Ovary (tissue), 9 donors: ENCODE measurements around the gene PGP. TPM values are rescaled to one million over a fixed set of nuclear protein-coding genes. Genes with fewer than 3 reads are reported as not detected.
"Not testable (repeated sequence)": the region's sequence is repeated elsewhere in the genome, so short reads cannot be mapped to it uniquely, and the experiment has no call there.

ENCODE experiments used
- DNase-seq, 5 donors: peaks; one replicate each; pipeline ENCODE4 v3.0.0-alpha.2; 2019 to 2020
- H3K27ac ChIP-seq, 2 donors: fragments of 200-600 bp; one replicate each; pipeline versions ENCODE4 v1.5.1 to v1.8.0; 2019 to 2022
- H3K27me3 ChIP-seq: fragments of 200-600 bp; one replicate; pipeline ENCODE4 v1.8.0; 2022
- H3K36me3 ChIP-seq: fragments of 200-600 bp; sonication (generic); one replicate; pipeline ENCODE4 v1.5.1; 2019
- H3K4me1 ChIP-seq: one replicate; pipeline ENCODE4 v1.8.1; 2013; ENCODE audit warnings: mild to moderate bottlenecking, moderate library complexity; ENCODE audit not compliant: insufficient read depth
- H3K4me3 ChIP-seq: fragments of 200-600 bp; sonication (generic); one replicate; pipeline ENCODE4 v1.5.1; 2017
- H3K9me3 ChIP-seq, 2 donors: fragments of 200-600 bp in 1 of 2; sonication (generic) in 1 of 2; one replicate each; pipeline versions ENCODE4 v1.5.1 to v1.8.1; 2013 to 2019; ENCODE audit warnings: mild to moderate bottlenecking in 1 of 2, moderate library complexity in 1 of 2
- EP300 ChIP-seq: sonication (generic); formaldehyde crosslinking; IDR thresholded peaks from one replicate; pipeline ENCODE4 v1.6.1; 2017; ENCODE audit warnings: antibody characterized with exemption
- POLR2A ChIP-seq: fragments of 450-650 bp; IDR thresholded peaks from one replicate; pipeline ENCODE4 v1.6.1; 2017; ENCODE audit warnings: antibody characterized with exemption, mild to moderate bottlenecking, moderate library complexity
- WGBS, 3 donors: extraction: QIAGEN DNeasy Blood & Tissue Kit in 1 of 3; methylation state at CpG; one replicate each; pipeline versions ENCODE4 v1.1.5 to v1.1.7; 2013 to 2017; 5-methylcytosine and 5-hydroxymethylcytosine counted together
- intact Hi-C, 4 donors: fragments of 100-400 bp; cut with DNase I; formaldehyde crosslinking; loops; one replicate each; pipeline versions ENCODE4 v1.11.0 to v1.15.1; 2022 to 2023
- polyA plus RNA-seq, 2 donors: library from polyadenylated mRNA; stranded (reverse); fragments of 200-250 nt in 1 of 2; fragments of 350-450 nt in 1 of 2; fragmentation: Illumina TruSeq in 1 of 2; extraction: RNeasy Lipid Tissue Mini Kit (QIAGEN cat#74804) in 1 of 2; gene quantifications; one replicate each; pipeline ENCODE4 v1.2.3, GENCODE V29; 2013 to 2014
- total RNA-seq, 7 donors: library from RNA; depleted of rRNA in 2 of 7; stranded (reverse); fragments of >200 nt in 2 of 7; fragmentation: NEBNext Ultra II Directional in 3 of 7; extraction: Animal tissue kit (Norgen Biotek cat#: 25700) in 3 of 7; gene quantifications; one replicate each; pipeline versions ENCODE4 v1.1.0 to v1.2.4, GENCODE V29; 2016 to 2023
- TF ChIP-seq, protein P1 (sequence below), 3 donors: fragments of 450-650 bp in 2 of 3; fragments of 200-600 bp in 1 of 3; IDR thresholded peaks; one replicate each; pipeline versions ENCODE4 v1.5.1 to v1.8.0; 2016 to 2022; ENCODE audit warnings: antibody characterized with exemption in 3 of 3, mild to moderate bottlenecking in 1 of 3
- donor health status: DM: no; HTN: no; CAD: no; lungs with moderate emphysema.
- donor health status: DM: no; HTN: no; CAD: no.
- donor health status: Bipolar disorder and iron deficiency.
- donor health status: DM: yes; HTN: yes; CAD: no.
- donor health status: DM: no; HTN: no; CAD: no.
- donor health status: DM: yes; HTN: yes; CAD: no.

The PGP gene
- total and polyA plus RNA-seq, 9 donors, result 2.5 to 12.3 (median 6.9) TPM

DNA sequence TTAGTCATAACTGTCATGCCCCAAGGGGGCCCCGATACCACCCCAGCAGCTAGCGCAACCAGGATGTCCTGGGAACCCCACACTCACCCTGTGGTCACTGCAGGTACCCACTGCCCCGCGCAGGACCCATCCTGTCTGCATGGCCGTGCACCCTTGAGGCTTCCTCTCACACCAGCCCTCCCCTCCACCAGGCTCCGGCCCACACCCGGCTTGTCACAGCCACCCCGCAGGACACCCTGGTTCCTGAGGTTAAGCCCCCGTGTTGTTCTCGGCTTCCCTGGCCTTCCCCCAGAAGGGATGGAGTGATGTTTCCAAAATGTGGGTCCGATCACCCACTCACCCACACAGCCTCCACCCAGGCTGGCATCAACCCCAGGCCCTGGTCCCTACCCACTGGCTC, 29.1 kb upstream of the PGP start:
- TF ChIP-seq, protein P1, sequence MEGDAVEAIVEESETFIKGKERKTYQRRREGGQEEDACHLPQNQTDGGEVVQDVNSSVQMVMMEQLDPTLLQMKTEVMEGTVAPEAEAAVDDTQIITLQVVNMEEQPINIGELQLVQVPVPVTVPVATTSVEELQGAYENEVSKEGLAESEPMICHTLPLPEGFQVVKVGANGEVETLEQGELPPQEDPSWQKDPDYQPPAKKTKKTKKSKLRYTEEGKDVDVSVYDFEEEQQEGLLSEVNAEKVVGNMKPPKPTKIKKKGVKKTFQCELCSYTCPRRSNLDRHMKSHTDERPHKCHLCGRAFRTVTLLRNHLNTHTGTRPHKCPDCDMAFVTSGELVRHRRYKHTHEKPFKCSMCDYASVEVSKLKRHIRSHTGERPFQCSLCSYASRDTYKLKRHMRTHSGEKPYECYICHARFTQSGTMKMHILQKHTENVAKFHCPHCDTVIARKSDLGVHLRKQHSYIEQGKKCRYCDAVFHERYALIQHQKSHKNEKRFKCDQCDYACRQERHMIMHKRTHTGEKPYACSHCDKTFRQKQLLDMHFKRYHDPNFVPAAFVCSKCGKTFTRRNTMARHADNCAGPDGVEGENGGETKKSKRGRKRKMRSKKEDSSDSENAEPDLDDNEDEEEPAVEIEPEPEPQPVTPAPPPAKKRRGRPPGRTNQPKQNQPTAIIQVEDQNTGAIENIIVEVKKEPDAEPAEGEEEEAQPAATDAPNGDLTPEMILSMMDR (IDR thresholded peaks at IDR 0.05), result no peak
- TF ChIP-seq EP300 (no peak), POLR2A (no peak)
- Histone ChIP-seq H3K9me3 (no peaks in the 10 kb centered on the region), H3K4me1 (no peaks in the 10 kb centered on the region), H3K27ac (no peak overlapping the region), H3K36me3 (no peaks in the 10 kb centered on the region), H3K4me3 (no peak overlapping the region), H3K27me3 (no peaks in the 10 kb centered on the region)
- no peak for DNase-seq
- intact Hi-C loops, result no loop called here
- 93 to 95% (median 94%) methylated on average over 11 of the region's 11 CpGs for WGBS, 3 donors

DNA sequence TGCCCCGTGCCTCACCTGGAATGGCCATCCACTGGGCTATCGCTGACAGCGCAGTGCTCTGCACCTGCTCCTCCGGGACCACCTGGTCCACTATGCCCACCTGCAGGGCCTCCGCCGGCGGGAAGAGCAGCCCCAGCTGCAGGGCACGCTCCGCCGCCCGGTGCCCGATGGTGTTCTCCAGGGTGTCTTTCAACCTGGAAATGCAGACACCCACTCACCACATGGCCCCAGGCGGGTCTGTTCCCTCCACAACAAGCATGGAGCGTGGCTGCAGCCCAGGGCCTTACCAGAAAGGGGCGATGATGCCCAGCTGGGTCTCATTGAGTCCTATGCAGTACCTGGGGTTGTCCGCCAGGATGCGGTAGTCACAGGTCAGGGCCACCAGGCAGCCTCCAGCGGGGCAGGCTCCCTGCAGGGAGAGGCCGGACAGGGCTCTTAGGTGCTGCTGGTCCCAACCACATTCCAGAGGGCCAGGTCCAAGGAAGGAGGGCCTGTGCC, 28.4 kb upstream of the PGP start:
- intact Hi-C loops, result no loop called here
- Histone ChIP-seq H3K27ac (no peak overlapping the region), H3K4me1 (no peaks in the 10 kb centered on the region), H3K36me3 (no peaks in the 10 kb centered on the region), H3K4me3 (no peak overlapping the region), H3K9me3 (no peaks in the 10 kb centered on the region), H3K27me3 (no peaks in the 10 kb centered on the region)
- 95% methylated on average over 19 of the region's 19 CpGs for WGBS, 3 donors
- no peak for DNase-seq
- TF ChIP-seq POLR2A, result no peak
- TF ChIP-seq, protein P1 (IDR thresholded peaks at IDR 0.05), result no peak
- TF ChIP-seq EP300, result no peak

DNA sequence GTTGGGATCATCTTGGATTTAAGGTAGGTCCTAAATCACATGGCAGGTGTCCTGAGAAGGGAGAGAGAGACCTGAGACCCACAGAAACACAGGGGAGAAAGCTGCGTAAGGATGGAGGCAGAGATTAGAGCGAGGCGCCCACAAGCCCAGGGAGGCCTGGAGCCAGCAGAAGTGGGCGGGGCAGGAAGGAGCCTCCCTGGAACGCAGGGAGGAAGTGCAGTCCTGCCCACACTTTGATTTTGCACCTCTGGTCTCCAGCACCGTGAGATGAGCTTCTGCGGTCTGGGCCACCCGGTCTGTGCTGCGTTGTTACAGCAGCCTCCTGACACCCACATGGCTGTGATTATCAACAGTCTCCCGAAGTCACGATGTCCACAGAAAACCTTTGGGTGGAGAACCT, 28.0 kb upstream of the PGP start:
- no peaks in the 10 kb centered on the region for H3K36me3 ChIP-seq

DNA sequence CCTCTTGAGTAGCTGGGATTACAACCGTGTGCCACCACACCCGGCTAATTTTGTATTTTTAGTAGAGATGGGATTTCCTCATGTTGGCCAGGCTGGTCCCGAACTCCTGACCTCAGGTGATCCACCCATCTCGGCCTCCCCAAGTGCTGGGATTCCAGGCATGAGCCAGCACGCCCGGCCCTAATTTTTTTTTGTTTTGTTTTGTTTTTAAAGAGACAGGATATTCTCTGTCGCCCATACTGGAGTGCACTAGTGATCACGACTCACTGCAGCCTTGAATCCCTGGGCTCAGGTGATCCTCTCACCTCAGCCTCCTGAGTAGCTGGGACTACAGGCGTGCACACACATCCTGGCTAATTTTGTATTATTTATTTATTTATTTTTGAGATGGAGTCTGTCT, 25.7 kb upstream of the PGP start:
- H3K9me3 ChIP-seq, H3K27me3 ChIP-seq, H3K36me3 ChIP-seq, H3K4me3 ChIP-seq, DNase-seq, H3K27ac ChIP-seq, H3K4me1 ChIP-seq, intact Hi-C loops: not testable (repeated sequence)
- WGBS, 3 donors, result 74 to 77% (median 75%) methylated on average over 9 of the region's 9 CpGs

More for the DNA sequence above, 28.0 kb upstream of the PGP start:
- H3K27me3 ChIP-seq, result no peaks in the 10 kb centered on the region
- H3K9me3 ChIP-seq, result peaks cover 0 to under 1% of the 10 kb centered on the region in 2 donors
- H3K27ac ChIP-seq, result no peak overlapping the region
- intact Hi-C loops, result no loop called here
- WGBS, 3 donors, result 81 to 84% (median 81%) methylated on average over 11 of the region's 11 CpGs
- no peak for DNase-seq
- H3K4me1 ChIP-seq, result no peaks in the 10 kb centered on the region
- TF ChIP-seq, protein P1 (IDR thresholded peaks at IDR 0.05), result no peak
- no peak for TF ChIP-seq POLR2A
- TF ChIP-seq EP300, result no peak
- H3K4me3 ChIP-seq, result no peak overlapping the region

DNA sequence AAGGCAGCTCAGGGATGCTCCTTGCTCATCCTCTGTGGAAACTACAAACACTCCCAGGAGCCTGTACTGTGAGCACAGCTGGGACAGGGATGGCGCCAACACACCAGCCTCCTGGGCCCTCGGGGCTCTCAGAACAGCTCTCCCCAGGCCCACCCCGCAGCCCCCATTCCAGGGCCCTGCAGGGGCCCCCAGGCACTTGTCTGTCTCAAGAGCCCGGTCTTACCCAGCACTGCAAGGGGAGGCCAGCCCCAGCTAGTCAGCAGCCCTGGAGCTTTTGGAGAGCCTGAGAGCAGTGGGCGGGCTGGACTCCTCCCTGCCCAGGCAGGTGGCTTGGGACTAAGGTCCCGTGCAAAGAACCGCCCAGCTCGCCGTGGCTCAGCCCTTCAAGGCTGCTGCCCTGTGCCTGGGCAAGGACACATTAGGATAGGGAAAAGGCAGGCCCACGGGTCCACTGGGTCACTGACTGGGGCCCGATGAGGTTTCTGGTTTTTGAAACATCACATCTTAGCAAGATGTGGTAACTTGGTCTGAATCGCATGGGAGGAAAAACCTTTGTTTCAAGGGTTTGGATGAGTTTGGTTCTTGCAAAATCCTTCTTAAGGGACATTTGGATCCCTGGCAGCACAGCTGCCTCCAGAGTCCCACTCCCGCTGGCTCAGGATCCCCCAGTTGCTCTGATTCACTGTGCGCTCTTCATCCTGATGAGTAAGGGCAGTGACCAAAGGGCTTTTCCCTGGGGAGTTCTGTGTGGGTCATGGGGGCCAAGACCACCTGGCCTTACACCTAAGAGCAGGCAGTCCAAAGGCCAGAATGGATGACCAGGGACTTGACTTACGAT, 24.4 kb upstream of the PGP start:
- DNase-seq, result no peak
- intact Hi-C loops, result no loop called here
- Histone ChIP-seq H3K36me3 (no peaks in the 10 kb centered on the region), H3K9me3 (peaks cover 0 to 3% of the 10 kb centered on the region in 2 donors), H3K27me3 (no peaks in the 10 kb centered on the region), H3K4me1 (peaks cover 7% of the 10 kb centered on the region), H3K27ac (no peak overlapping the region), H3K4me3 (no peak overlapping the region)
- TF ChIP-seq EP300 (no peak), POLR2A (no peak)
- TF ChIP-seq, protein P1 (IDR thresholded peaks at IDR 0.05), result no peak
- WGBS, 3 donors, result 64 to 78% (median 74%) methylated on average over 13 to 15 of the region's 15 CpGs
